ENCODE data around the gene TIMM29.

Gene TIMM29

GRCh38 chr19:10971107-10971726, 42.6 kb downstream of the TIMM29 start:
- no peak for TF ChIP-seq CTCF (IDR thresholded peaks at IDR 0.05; ENCODE audit: low read depth, low read length, missing control alignments)
- no peak overlapping the region for H3K4me3 ChIP-seq (replicated peaks; ENCODE audit: low read depth, low read length)
- DNase-seq (ENCODE audit: extremely low read depth, low read depth), result no peak

DNA sequence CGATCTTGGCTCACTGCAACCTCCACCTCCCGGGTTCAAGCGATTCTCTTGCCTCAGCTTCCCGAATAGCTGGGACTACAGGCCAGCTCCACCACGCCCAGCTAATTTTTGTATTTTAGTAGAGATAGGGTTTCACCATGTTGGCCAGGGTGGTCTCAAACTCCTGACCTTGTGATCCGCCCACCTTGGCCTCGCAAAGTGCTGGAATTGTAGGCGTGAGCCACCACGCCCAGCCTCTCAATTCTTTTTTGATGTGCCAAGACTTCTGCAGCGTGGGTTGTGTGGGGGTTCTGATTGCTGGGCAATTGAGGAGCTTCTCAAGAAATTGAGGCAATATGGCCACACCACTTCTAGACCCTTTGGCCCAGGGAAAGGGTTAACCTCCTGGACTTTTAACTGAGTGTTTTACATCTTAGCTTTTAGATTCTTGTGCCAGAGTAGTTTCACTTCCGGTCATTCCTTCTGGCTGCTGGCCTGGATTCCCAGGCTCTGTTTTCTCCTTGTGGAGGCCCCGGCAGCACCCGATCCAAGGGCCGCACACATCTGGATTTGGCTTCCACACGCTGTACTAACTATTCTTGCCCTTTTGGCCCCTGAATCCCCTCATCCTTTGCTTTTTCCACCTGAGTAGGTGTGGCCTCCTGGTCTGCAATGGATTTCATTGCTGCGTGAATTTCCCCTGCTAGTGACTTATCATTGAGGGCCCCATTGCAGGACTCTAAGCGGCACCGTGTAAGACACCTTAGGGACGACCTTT, 46.9 kb downstream of the TIMM29 start:
- no peak for DNase-seq (ENCODE audit: extremely low read depth, low read depth)
- no peak for TF ChIP-seq CTCF (IDR thresholded peaks at IDR 0.05; ENCODE audit: low read depth, low read length, missing control alignments)
- H3K4me3 ChIP-seq (replicated peaks; ENCODE audit: low read depth, low read length), result no peak overlapping the region

DNA sequence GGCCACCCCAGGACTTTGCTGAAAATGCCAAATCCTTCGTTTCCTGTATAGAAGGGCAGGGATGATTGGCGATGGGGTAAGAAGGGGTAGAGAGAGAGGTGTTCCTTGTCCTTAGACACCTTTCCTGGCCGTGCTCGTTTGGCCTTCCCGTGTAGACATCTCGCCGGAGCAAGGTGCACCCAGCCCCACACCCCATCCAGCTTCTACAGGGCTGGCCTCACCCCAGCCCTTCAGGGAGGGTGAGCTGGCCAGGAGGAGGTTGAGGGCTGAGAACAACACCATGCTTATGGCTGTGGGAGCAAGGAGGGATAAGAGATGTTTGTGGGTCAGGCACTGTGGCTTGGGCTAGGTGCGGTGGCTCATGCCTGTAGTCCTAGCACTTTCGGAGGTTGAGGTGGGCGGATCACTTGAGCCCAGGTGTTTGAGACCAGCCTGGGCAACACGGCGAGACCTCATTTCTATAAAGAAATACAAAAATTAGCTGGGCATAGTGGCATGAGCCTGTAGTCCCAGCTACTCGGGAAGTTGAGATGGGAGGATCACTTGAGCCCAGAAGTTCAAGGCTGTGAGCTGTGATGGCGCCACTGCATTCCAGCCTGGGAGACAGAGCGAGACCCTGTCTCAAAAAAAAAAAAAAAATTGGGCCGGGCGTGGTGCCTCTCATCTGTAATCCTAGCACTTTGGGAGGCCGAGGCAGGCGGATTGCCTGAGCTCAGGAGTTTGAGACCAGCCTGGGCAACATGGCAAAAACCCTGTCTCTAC, 47.7 kb downstream of the TIMM29 start:
- H3K4me3 ChIP-seq (replicated peaks; ENCODE audit: low read depth, low read length), result no peak overlapping the region
- no peak for DNase-seq (ENCODE audit: extremely low read depth, low read depth)
- no peak for TF ChIP-seq CTCF (IDR thresholded peaks at IDR 0.05; ENCODE audit: low read depth, low read length, missing control alignments)

GRCh38 chr19:10977742-10978092, 49.1 kb downstream of the TIMM29 start:
- no peak for TF ChIP-seq CTCF (IDR thresholded peaks at IDR 0.05; ENCODE audit: low read depth, low read length, missing control alignments)
- no peak for DNase-seq (ENCODE audit: extremely low read depth, low read depth)
- H3K4me3 ChIP-seq (replicated peaks; ENCODE audit: low read depth, low read length), result no peak overlapping the region
